Choroid plexus epithelial cell (primary cell): Measurements from ENCODE around the gene BOLA2B.

Experiments
- DNase-seq: peaks from one replicate; pipeline ENCODE4 v3.0.0-alpha.2; 2010; ENCODE audit warnings: low read depth
- H3K4me3 ChIP-seq: 2 replicates; pipeline ENCODE4 v1.5.1; 2011; ENCODE audit warnings: low read depth, mild to moderate bottlenecking, control low read depth, low read length, moderate library complexity
- TF ChIP-seq, protein P1 (sequence below): conservative IDR thresholded peaks from 2 replicates; pipeline ENCODE4 v1.5.1; 2011; ENCODE audit warnings: low read depth, mild to moderate bottlenecking, control low read depth, inconsistent platforms, low read length, moderate library complexity

Gene BOLA2B

GRCh38 chr16:30166202-30166902 is 27.1 kb downstream of the BOLA2B start:
- H3K4me3 ChIP-seq: no peak overlapping the region
- TF ChIP-seq, protein P1, sequence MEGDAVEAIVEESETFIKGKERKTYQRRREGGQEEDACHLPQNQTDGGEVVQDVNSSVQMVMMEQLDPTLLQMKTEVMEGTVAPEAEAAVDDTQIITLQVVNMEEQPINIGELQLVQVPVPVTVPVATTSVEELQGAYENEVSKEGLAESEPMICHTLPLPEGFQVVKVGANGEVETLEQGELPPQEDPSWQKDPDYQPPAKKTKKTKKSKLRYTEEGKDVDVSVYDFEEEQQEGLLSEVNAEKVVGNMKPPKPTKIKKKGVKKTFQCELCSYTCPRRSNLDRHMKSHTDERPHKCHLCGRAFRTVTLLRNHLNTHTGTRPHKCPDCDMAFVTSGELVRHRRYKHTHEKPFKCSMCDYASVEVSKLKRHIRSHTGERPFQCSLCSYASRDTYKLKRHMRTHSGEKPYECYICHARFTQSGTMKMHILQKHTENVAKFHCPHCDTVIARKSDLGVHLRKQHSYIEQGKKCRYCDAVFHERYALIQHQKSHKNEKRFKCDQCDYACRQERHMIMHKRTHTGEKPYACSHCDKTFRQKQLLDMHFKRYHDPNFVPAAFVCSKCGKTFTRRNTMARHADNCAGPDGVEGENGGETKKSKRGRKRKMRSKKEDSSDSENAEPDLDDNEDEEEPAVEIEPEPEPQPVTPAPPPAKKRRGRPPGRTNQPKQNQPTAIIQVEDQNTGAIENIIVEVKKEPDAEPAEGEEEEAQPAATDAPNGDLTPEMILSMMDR: no peak
- DNase-seq: no peak

GRCh38 chr16:30163538-30163937 is 29.9 kb downstream of the BOLA2B start:
- no peak for DNase-seq
- TF ChIP-seq, protein P1: no peak

DNA sequence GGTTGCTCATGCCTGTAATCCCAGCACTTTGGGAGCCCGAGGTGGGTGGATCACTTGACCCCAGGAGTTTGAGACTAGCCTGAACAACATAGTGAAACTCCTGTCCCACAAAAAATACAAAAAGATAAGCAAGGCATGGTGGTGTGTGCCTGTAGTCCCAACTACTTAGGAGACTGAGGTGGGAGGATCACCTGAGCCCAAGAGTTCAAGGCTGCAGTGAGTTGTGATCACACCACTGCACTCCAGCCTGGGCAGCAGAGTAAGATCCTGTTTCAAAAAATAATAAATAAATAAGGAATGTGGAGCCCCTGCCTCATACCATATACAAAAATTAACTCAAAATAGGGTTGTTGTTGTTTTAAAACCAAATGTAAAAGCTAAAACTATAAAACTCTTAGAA is 36.3 kb downstream of the BOLA2B start:
- TF ChIP-seq, protein P1: no peak
- H3K4me3 ChIP-seq: no peak overlapping the region
- no peak for DNase-seq

More at GRCh38 chr16:30163538-30163937, 29.9 kb downstream of the BOLA2B start:
- no peak overlapping the region for H3K4me3 ChIP-seq

GRCh38 chr16:30155188-30155587 is 38.3 kb downstream of the BOLA2B start:
- no peak for DNase-seq

GRCh38 chr16:30152517-30152916 is 40.9 kb downstream of the BOLA2B start:
- TF ChIP-seq, protein P1: no peak

More at GRCh38 chr16:30155188-30155587, 38.3 kb downstream of the BOLA2B start:
- no peak overlapping the region for H3K4me3 ChIP-seq
- TF ChIP-seq, protein P1: no peak

GRCh38 chr16:30151091-30151490 is 42.4 kb downstream of the BOLA2B start:
- no peak for DNase-seq
- TF ChIP-seq, protein P1: no peak
- no peak overlapping the region for H3K4me3 ChIP-seq

More at GRCh38 chr16:30152517-30152916, 40.9 kb downstream of the BOLA2B start:
- no peak for DNase-seq
- H3K4me3 ChIP-seq: no peak overlapping the region
